Measurements from ENCODE around the gene CENPB.

GRCh38 chr20:3797226-3797545 is 10.6 kb upstream of the CENPB start:
- TF ChIP-seq CTCF (IDR thresholded peaks at IDR 0.05; ENCODE audit: low read depth, low read length, poor library complexity, severe bottlenecking) (no peak), EZH2phosphoT487 (IDR thresholded peaks at IDR 0.05; ENCODE audit: borderline replicate concordance, low read length) (no peak)

Measured in DOHH2 (cell line).